ENCODE results near the gene COX18.

The COX18 gene, protein sequence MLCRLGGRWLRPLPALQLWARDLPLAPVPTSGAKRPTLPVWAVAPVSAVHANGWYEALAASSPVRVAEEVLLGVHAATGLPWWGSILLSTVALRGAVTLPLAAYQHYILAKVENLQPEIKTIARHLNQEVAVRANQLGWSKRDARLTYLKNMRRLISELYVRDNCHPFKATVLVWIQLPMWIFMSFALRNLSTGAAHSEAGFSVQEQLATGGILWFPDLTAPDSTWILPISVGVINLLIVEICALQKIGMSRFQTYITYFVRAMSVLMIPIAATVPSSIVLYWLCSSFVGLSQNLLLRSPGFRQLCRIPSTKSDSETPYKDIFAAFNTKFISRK

DNA sequence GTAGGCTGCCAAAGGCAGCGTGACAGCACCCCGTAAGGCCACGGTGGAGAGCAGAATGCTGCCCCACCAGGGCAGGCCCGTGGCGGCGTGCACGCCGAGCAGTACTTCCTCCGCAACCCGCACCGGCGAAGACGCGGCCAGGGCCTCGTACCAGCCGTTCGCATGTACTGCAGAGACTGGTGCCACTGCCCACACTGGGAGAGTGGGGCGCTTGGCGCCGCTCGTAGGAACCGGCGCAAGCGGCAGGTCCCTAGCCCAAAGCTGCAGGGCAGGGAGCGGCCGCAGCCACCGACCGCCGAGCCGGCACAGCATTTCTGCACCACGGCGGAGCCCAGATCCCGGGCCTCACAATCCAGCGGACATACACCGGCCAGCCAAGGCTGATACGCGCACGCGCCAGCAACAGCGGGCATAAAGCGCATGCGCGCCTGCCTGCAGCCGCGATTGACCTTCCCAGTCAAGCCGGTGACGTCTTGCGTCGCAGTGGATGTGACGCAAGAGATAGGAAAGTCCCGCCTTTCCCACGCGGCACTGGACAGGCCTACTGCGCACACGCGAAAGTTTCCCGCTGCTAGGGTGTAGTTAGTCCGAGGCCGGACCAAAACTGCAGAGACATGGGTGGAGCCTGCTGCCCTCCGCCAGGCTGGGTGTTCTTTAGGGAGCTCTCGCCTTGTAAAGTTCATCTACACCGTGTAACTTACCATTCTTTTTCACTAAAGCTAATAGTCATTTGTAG is at the start of gene COX18:
COX18 (minus strand) TSS at position 379 of the 736 bp plus-strand sequence; CDS start at position 312, 67 bp downstream.
- peak; percentile 86 for DNase-seq

- no peak for DNase-seq
Measured at GRCh38 chr4:73109493-73109892, 40.0 kb upstream of the COX18 start.

DNA sequence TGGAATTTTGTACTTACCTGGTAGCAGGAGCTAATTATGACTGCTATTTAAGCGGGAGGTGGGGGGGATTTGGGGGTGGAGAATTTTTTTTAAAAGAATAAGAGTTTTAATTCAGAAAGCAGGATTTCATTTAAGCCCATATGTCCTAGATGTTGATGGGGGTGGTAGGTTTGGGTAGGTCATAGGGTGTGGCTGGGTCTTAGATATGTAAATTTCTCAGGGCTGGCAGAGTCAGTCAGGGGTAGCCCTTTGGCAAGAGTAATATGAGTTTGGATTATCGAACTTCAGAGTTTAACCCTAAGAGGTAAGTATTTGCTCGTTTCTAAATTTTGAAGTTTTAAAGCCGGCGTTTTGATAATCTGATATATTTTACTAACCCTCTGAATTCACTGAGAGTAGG is 35.2 kb upstream of the COX18 start:
- DNase-seq, result no peak

GRCh38 chr4:73103799-73104503 is 34.4 kb upstream of the COX18 start:
- DNase-seq, result no peak

DNA sequence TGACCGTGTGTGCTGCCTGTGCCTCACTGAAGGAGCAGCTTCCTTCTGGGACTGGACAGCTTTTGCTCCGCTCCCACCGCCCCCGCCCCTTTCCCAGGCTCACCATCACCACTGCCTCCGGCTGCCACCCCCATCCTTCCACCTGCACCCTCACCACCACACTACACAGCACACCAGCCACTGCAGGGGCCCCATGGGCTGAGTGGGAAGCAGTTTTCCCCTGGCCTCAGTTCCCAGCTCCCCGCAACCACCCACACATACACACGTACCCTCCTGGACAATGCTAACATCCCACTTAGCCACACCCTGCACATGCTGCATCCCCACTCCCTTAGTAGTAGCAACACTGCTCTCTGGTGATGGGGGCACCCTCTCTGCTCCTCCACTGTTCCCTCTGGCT is 29.6 kb upstream of the COX18 start:
- DNase-seq, result no peak

DNA sequence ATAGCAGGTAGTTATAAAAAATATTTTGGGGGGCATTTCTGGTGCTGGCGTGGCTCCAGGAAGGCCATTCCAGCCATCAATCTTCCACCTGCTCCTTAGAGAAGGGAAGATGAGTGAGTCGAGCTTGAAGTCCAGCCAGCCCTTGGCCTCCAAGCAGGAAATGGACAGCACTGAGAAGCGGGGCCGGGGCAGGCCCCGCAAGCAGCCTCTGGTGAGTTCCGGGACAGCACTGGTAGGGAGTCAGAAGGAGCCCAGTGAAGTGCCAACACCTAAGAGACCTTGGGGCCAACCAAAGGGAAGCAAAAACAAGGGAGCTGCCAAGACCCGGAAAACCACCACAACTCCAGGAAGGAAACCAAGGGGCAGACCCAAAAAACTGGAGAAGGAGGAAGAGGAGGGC is 29.2 kb upstream of the COX18 start:
- no peak for DNase-seq

DNA sequence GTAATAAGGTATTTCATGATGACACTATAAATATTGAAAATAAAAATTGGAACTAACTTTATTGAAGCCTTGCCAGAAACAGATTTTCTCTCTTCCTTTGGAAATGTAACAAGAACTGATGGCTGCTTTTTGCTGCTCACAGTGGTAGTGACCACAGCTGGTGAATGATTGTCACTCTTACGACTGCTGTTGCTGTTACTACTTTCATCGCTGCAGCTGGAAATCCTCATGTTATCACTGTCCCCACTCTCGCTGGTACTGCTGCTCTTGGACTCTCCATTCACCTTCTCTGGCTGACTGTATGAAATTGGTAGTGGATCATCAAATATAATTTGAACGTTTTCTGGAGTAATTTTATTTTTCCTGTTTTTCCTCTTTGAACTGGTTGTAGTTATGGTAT is 28.5 kb upstream of the COX18 start:
- DNase-seq, result no peak

DNA sequence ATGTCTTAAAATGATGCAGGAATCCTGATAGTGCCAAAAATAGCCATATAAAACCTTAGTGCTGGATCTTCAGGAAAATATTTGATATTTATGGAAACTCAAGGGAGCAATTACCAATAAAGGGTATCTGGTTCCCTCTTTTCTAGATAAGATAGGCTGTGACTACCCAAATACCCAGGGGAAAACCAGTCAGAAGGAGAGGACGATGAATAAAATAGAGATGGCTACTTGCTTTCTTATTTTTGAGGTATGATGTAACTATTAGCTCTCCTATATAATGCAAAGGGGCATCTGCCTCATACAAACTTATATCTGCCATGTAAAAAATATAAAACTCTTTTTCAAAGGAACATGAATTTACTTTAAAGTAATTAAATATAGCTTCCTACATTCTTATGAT is 23.4 kb upstream of the COX18 start:
- DNase-seq, result no peak

- DNase-seq, result no peak
Measured at GRCh38 chr4:73090738-73091137, 21.2 kb upstream of the COX18 start.

DNA sequence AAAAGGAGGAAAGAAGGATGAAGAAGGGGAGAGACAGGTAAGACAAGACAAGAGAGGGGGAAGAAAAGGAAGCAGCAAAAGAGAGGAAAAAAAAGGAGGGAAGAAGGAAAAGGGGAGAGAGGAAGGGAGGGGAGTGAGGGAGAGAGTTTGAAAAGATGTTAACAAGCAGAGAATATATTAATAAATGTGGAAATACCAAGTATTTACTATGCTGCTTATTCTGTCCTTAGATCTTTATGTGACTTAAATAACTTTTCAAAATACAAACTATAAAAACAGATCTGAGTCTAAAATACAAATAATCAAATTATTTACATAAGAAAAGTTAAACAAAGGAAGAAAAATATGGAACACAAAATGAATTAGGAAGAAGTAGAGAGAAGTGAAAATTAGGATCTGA is 18.4 kb upstream of the COX18 start:
- no peak for DNase-seq

GRCh38 chr4:73086095-73086868 is 16.8 kb upstream of the COX18 start:
- DNase-seq, result no peak

DNA sequence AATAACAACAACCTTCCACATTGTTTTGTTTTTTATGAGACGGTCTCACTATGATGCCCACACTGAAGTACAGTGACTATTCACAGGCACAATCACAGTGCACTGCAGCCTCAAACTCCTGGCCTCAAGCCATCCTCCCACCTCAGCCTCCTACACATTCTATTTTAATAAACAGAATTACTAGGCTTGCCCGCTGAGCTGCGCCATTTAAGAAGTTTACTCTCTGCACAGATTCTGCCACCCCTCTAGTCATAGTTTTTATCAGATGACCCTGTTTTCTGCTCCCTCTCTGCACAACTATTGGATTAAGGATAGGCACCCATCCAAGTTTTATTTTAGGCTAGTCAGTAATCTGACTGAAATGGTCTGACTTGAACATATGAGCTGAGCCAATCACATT is 11.3 kb upstream of the COX18 start:
- no peak for DNase-seq

DNA sequence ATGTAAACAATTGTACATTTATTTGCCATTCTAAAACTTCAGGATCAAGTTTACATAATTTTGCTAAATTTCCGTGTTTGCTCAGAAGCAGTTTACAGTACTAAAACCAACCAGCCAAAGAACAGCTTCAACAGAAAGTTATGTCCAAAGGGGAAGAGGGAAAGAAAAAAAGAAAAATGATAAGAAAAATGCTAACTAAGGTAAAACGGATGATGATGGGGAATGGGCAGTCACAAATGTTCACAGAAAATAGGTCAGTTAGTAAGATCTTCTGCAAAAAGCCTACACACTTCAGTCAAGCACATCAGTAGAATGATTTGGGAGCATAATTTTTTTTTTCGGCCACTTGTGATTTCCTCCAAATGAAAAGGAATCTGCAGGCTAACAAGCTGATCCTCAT is 6.3 kb upstream of the COX18 start:
- no peak for DNase-seq

- no peak for DNase-seq
Measured at GRCh38 chr4:73070074-73070390, 516 bp upstream of the COX18 start.

GRCh38 chr4:73068491-73069337 is 802 bp downstream of the COX18 start:
- DNase-seq, result no peak

DNA sequence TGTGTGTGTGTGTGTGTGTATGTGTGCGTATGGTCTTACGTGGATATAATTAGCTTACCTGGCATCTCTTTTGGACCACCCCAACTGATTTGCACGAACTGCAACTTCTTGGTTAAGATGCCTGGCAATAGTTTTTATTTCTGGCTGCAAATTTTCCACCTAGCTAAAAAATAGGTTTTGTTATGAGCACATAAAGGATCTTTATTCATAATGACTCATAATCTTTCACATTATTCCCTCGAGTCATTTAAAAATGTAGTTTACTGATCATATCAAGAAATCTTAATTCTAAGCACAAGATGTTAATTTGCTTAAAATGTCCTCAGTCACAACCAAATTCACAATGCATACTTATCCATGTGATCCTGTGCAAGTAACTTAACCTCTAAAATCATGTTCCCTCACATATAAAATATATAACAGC is 1.5 kb downstream of the COX18 start:
- DNase-seq, result no peak

- no peak for DNase-seq
Measured at GRCh38 chr4:73066928-73067327, 2.6 kb downstream of the COX18 start.

DNA sequence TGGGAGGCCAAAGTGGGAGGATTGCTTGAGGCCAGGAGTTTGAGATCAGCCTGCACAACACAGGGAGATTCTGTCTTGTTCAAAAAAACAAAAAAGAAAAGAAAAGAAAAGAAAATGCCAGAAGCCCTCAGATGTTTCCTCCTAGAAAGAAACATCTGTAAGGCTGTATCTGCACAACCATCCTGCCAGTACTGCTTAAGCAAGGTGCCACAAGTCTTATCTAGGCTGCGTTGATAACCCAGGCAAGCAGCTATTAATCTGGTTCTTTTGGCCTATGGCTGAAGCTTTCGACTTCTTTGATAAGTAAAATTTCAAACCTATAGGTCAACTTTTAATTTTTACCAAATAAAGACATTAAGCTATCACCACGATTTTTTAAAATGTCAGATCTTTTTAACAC is 3.1 kb downstream of the COX18 start:
- no peak for DNase-seq

DNA sequence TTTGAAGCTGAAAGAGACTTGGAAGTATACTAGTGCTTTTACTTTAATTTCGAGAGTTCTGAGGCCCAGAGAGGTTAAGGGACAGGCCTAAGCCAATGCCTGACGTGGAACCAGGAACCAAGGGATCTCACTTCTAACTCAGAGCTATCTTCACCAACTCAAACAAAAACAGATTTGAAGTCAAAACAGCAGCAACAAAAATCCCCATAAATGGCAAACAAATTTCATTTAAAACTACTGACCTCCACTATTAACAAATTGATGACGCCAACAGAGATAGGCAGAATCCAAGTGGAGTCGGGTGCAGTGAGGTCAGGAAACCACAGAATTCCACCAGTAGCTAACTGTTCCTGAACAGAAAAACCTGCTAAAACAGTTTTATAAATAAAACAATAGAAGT is 5.0 kb downstream of the COX18 start:
- DNase-seq, result no peak

GRCh38 chr4:73055241-73055897 is 14.1 kb downstream of the COX18 start:
- DNase-seq, result no peak

DNA sequence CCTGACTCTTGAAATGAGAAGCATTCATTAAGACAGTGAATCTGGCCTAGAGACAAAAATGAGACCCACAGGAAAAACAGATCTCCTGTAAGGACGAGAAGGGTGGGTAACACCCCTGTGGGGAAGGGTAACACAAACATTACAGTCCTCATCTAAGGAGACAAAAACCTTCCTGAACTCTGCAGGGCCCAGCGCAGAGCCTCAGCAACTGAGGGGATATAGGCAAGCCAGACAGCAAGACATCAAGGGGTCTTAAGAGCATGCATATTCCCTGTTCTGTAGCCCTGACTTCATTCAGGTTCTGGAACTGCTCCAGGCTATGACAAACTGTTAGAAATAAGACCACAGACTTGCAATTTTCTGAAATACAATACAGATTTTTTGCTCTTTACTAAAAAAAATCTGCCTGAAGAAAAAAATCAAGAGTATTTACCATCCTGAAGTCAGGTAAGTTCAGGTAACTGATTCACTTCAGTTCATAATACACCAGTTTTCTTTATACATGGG is 15.5 kb downstream of the COX18 start:
- DNase-seq, result no peak

DNA sequence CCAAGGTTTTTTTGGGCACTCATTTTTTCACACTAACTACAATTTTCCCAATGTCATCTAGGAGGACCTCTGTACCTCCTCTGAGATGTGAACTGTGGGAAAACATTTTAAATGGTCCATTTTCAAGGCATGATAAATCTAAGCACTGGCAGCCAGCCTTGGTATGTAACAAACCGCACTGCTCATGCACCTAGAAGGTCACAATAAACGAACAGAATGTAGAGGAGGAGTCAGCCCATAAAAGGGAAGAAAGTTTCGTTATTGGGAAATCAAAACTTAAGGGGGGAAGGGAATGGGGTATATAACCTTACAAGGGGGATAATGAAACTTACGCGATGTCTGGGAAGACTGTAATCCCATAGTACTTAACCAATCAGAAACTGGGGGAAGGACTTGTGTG is 16.4 kb downstream of the COX18 start:
- DNase-seq, result no peak
